Measurements from ENCODE around the gene LMOD2.

Gene LMOD2

GRCh38 chr7:123640583-123640982 lies 15.1 kb upstream of the LMOD2 start:
- DNase-seq, result no peak

- no peak for DNase-seq
These were observed 13.8 kb upstream of the LMOD2 start for GRCh38 chr7:123641901-123642300.

GRCh38 chr7:123643495-123644441 lies 11.9 kb upstream of the LMOD2 start:
- DNase-seq, result no peak

- no peak for DNase-seq
These were observed 10.2 kb upstream of the LMOD2 start for GRCh38 chr7:123645516-123645915.

- DNase-seq, result no peak
These were observed 8.4 kb upstream of the LMOD2 start for GRCh38 chr7:123647106-123647730.

- DNase-seq, result no peak
These were observed 5.7 kb upstream of the LMOD2 start for GRCh38 chr7:123649964-123650363.

GRCh38 chr7:123650595-123650994 lies 5.1 kb upstream of the LMOD2 start:
- DNase-seq, result no peak

- no peak for DNase-seq
These were observed 3.3 kb upstream of the LMOD2 start for GRCh38 chr7:123652406-123652805.

- no peak for DNase-seq
These were observed 2.5 kb upstream of the LMOD2 start for GRCh38 chr7:123653162-123653561.

- no peak for DNase-seq
These were observed 1.1 kb downstream of the LMOD2 start for GRCh38 chr7:123656544-123657303.

GRCh38 chr7:123657304-123657685 lies 1.6 kb downstream of the LMOD2 start:
- no peak for DNase-seq

GRCh38 chr7:123658023-123658422 lies 2.4 kb downstream of the LMOD2 start:
- no peak for DNase-seq

GRCh38 chr7:123660514-123661354 lies 5.1 kb downstream of the LMOD2 start:
- no peak for DNase-seq

- no peak for DNase-seq
These were observed 6.1 kb downstream of the LMOD2 start for GRCh38 chr7:123661765-123662164.

- DNase-seq, result no peak
These were observed 6.6 kb downstream of the LMOD2 start for GRCh38 chr7:123662293-123662692.

- DNase-seq, result no peak
These were observed 7.1 kb downstream of the LMOD2 start for GRCh38 chr7:123662755-123663154.

GRCh38 chr7:123663200-123663599 lies 7.5 kb downstream of the LMOD2 start:
- DNase-seq, result no peak

GRCh38 chr7:123665157-123665556 lies 9.5 kb downstream of the LMOD2 start:
- DNase-seq, result no peak

GRCh38 chr7:123665896-123666295 lies 10.2 kb downstream of the LMOD2 start:
- DNase-seq, result no peak

- no peak for DNase-seq
These were observed 10.8 kb downstream of the LMOD2 start for GRCh38 chr7:123666492-123666891.

GRCh38 chr7:123669485-123669884 lies 13.8 kb downstream of the LMOD2 start:
- DNase-seq, result no peak

- DNase-seq, result no peak
These were observed 17.6 kb downstream of the LMOD2 start for GRCh38 chr7:123673137-123673732.
